ENCODE data around the gene ABCD1.

The ABCD1 gene

GRCh38 chrX:153686711-153687110, 37.9 kb upstream of the ABCD1 start:
- no peak for DNase-seq (ENCODE audit: low read depth, low spot score)
- in situ Hi-C loops (cut with HindIII; ENCODE audit: low sequenced_read_pairs), result no loop called here
- H3K4me3 ChIP-seq (ENCODE audit: low read depth, low read length), result no peak overlapping the region
- no peak for TF ChIP-seq CTCF (IDR thresholded peaks at IDR 0.05; ENCODE audit: low read depth, low read length)

- DNase-seq (ENCODE audit: low read depth, low spot score), result peak; percentile 41
- H3K4me3 ChIP-seq (ENCODE audit: low read depth, low read length), result peak within 1 kb of the TSS; percentile 30
- in situ Hi-C loops (cut with HindIII; ENCODE audit: low sequenced_read_pairs), result no loop called here
- TF ChIP-seq CTCF (IDR thresholded peaks at IDR 0.05; ENCODE audit: low read depth, low read length), result peak; percentile 48
Observed at GRCh38 chrX:153687121-153688039, 37.3 kb upstream of the ABCD1 start, which contains the start of gene SLC6A8. Gene SLC6A8, plus strand, starts transcription at chrX:153687926. Its CDS starts 649 bp downstream, at chrX:153688575.

GRCh38 chrX:153688071-153688470, 36.6 kb upstream of the ABCD1 start:
- TF ChIP-seq CTCF (IDR thresholded peaks at IDR 0.05; ENCODE audit: low read depth, low read length), result no peak
- DNase-seq (ENCODE audit: low read depth, low spot score), result no peak
- in situ Hi-C loops (cut with HindIII; ENCODE audit: low sequenced_read_pairs), result no loop called here
- H3K4me3 ChIP-seq (ENCODE audit: low read depth, low read length), result no peak overlapping the region

GRCh38 chrX:153688506-153688905, 36.1 kb upstream of the ABCD1 start:
- in situ Hi-C loops (cut with HindIII; ENCODE audit: low sequenced_read_pairs), result no loop called here
- no peak for TF ChIP-seq CTCF (IDR thresholded peaks at IDR 0.05; ENCODE audit: low read depth, low read length)
- peak overlapping the region; percentile 30 for H3K4me3 ChIP-seq (ENCODE audit: low read depth, low read length)
- no peak for DNase-seq (ENCODE audit: low read depth, low spot score)

- DNase-seq (ENCODE audit: low read depth, low spot score), result peak; percentile 27
- TF ChIP-seq CTCF (IDR thresholded peaks at IDR 0.05; ENCODE audit: low read depth, low read length), result no peak
- H3K4me3 ChIP-seq (ENCODE audit: low read depth, low read length), result peak overlapping the region; percentile 30
- in situ Hi-C loops (cut with HindIII; ENCODE audit: low sequenced_read_pairs), result no loop called here
Observed at GRCh38 chrX:153688911-153689590, 35.6 kb upstream of the ABCD1 start.

- peak; percentile 4 for TF ChIP-seq CTCF (IDR thresholded peaks at IDR 0.05; ENCODE audit: low read depth, low read length)
- DNase-seq (ENCODE audit: low read depth, low spot score), result no peak
- peak overlapping the region; percentile 12 for H3K4me3 ChIP-seq (ENCODE audit: low read depth, low read length)
- in situ Hi-C loops (cut with HindIII; ENCODE audit: low sequenced_read_pairs), result no loop called here
Observed at GRCh38 chrX:153689654-153690465, 34.8 kb upstream of the ABCD1 start.

Data from astrocyte of the spinal cord (primary cell).